ENCODE data around the gene NAA10.

GRCh38 chrX:153900831-153901752 is 33.7 kb downstream of the NAA10 start:
- TF ChIP-seq CTCF (IDR thresholded peaks at IDR 0.05) (no peak), POLR2A (IDR thresholded peaks at IDR 0.05) (no peak)

Measured in thyroid gland (tissue), 4 donors.